ENCODE measurements around the gene NELL1. TPM values are rescaled to one million over a fixed set of nuclear protein-coding genes. Genes with fewer than 3 reads are reported as not detected.

The NELL1 gene
- total RNA-seq, 2 donors from 2014 or later = 0.19 TPM; not detected in 1

DNA sequence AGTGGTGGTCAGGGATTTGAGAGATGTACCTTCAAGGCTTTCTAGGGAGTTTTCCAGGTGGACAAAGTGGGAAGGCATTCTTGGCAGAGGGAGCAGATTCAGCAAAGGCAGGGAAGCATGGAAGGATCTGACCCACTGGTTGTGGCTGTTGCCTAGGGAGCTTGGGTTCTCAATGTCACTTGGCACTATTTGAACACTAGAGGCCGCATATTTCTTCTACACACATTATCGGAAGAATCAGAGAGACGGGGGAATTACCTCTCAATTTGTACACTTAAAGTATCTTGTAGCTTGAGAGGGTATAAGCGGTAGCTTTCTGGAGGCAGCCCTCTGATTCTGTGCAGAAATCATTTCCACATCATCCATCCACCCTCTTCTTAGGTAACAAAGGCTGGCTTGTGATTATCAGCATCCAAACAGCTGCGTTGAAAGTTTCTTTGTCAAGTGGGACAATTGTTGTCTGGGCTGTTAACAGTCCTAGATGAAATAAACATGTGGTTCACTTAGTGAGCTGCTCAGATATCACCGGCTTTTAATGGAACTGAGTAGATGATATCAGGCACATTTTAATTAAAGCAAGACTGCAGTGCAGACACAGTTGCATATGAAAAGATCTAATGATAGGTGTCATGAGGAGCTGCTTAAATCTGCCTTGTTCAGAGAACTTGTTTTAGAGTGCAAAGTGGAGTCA lies 2.6 kb downstream of the NELL1 start:
- Histone ChIP-seq H3K36me3 (no peaks in the 10 kb centered on the region), H3K4me3 (no peak overlapping the region), H3K27me3 (peaks cover 24% of the 10 kb centered on the region), H3K9me3 (no peaks in the 10 kb centered on the region), H3K27ac (no peak overlapping the region), H3K9ac (ENCODE audit: low read depth in 2 of 2, low read length in 2 of 2) (no peak overlapping the region), H3K4me1 (no peaks in the 10 kb centered on the region)
- no peak for DNase-seq
- TF ChIP-seq CTCF (IDR thresholded peaks at IDR 0.05) = no peak
- intact Hi-C loops (cut with DNase I) = no loop called here

DNA sequence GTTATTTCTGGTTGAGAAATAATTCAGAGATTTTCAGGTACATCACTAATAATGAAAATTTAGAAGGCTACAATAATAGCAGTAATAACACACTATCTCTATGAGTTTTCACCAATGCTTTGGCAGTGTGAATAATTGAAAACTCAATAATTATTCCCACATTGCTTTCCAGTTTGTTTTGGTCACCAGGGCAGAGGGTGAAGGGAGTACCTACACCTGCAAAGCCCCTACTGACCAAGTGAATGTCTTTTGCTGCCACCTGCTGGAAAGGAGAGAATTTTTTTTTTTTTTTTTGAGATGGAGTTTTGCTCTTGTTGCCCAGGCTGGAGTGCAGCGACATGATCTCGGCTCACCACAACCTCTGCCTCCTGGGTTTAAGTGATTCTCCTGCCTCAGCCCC lies 3.2 kb downstream of the NELL1 start:
- TF ChIP-seq CTCF (IDR thresholded peaks at IDR 0.05) = no peak
- intact Hi-C loops (cut with DNase I) = no loop called here
- no peak overlapping the region for H3K4me3 ChIP-seq
- no peak overlapping the region for H3K9ac ChIP-seq (ENCODE audit: low read depth in 2 of 2, low read length in 2 of 2)
- no peaks in the 10 kb centered on the region for H3K4me1 ChIP-seq
- H3K27me3 ChIP-seq = peaks cover 24% of the 10 kb centered on the region
- H3K36me3 ChIP-seq = no peaks in the 10 kb centered on the region
- no peak for DNase-seq
- no peaks in the 10 kb centered on the region for H3K9me3 ChIP-seq
- no peak overlapping the region for H3K27ac ChIP-seq

- no peak for TF ChIP-seq CTCF (IDR thresholded peaks at IDR 0.05)
- Histone ChIP-seq H3K4me3 (no peak overlapping the region), H3K9me3 (no peaks in the 10 kb centered on the region), H3K4me1 (no peaks in the 10 kb centered on the region), H3K27ac (no peak overlapping the region), H3K27me3 (no peaks in the 10 kb centered on the region), H3K9ac (ENCODE audit: low read depth in 2 of 2, low read length in 2 of 2) (no peak overlapping the region), H3K36me3 (no peaks in the 10 kb centered on the region)
- DNase-seq = no peak
- intact Hi-C loops (cut with DNase I) = no loop called here
These were observed 7.3 kb downstream of the NELL1 start for GRCh38 chr11:20676658-20677057.

GRCh38 chr11:20688761-20689160 lies 19.4 kb downstream of the NELL1 start:
- no peak for TF ChIP-seq CTCF (IDR thresholded peaks at IDR 0.05)
- no peak overlapping the region for H3K27ac ChIP-seq
- H3K4me1 ChIP-seq = no peaks in the 10 kb centered on the region
- intact Hi-C loops (cut with DNase I) = no loop called here
- DNase-seq = no peak
- no peak overlapping the region for H3K4me3 ChIP-seq
- no peak overlapping the region for H3K9ac ChIP-seq (ENCODE audit: low read depth in 2 of 2, low read length in 2 of 2)
- H3K9me3 ChIP-seq = no peaks in the 10 kb centered on the region
- no peaks in the 10 kb centered on the region for H3K27me3 ChIP-seq
- no peaks in the 10 kb centered on the region for H3K36me3 ChIP-seq

DNA sequence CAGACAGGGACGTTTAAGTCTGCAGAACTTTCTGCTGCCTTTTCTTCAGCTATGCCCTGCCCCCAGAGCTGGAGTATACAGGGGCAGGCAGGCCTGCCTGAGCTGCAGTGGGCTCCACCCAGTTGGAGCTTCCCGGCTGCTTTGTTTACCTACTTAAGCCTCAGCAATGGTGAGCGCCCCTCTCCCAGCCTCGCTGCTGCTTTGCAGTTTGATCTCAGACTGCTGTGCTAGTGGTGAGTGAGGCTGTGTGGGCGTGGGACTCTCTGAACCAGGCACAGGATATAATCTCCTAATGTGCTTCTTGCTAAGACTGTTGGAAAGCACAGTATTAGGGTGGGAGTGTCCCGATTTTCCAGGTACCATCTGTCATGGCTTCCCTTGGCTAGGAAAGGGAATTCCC lies 38.5 kb downstream of the NELL1 start:
- Histone ChIP-seq H3K9me3 (no peaks in the 10 kb centered on the region), H3K4me1 (no peaks in the 10 kb centered on the region), H3K4me3 (no peak overlapping the region), H3K27me3 (no peaks in the 10 kb centered on the region), H3K27ac (no peak overlapping the region), H3K9ac (ENCODE audit: low read depth in 2 of 2, low read length in 2 of 2) (no peak overlapping the region), H3K36me3 (no peaks in the 10 kb centered on the region)
- no peak for TF ChIP-seq CTCF (IDR thresholded peaks at IDR 0.05)
- intact Hi-C loops (cut with DNase I) = no loop called here
- DNase-seq = no peak

Data from colonic mucosa (tissue), 4 donors.